ENCODE data around the gene NES.

The NES gene

DNA sequence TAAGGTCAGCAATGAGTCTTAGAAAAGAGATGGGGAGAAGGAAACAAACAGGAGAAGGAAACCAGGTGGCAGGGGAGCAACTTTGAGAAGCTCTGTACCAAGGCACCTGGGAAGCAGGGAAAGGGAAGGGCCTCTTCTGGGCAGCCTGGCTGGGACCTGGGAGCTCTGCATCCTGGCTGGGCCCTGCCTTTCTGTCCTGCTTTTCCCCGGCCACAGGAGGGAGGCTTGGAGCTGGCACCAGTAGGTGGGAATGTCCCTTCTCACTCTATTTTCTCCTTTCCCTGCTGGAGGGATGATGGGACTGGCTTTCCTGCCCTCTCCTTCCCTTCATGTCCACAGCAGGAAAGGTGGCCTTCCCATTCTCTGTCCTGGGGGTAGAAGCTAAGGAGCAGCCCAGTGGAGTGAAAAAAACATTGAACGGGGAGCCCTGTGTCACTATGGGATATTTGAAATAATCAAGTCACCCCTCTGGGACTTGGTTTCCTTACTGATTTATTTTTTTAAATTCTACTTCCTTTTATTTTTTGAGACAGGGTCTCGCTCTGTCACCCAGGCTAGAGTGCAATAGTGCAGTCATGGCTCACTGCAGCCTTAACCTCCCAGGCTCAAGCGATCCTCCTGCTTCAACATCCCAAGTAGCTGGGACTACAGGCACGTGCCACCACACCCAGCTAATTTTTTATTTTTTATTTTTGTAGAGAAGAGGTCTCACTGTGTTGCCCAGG lies 5.1 kb upstream of the NES start:
- no peak for DNase-seq (ENCODE audit: low read depth)

DNA sequence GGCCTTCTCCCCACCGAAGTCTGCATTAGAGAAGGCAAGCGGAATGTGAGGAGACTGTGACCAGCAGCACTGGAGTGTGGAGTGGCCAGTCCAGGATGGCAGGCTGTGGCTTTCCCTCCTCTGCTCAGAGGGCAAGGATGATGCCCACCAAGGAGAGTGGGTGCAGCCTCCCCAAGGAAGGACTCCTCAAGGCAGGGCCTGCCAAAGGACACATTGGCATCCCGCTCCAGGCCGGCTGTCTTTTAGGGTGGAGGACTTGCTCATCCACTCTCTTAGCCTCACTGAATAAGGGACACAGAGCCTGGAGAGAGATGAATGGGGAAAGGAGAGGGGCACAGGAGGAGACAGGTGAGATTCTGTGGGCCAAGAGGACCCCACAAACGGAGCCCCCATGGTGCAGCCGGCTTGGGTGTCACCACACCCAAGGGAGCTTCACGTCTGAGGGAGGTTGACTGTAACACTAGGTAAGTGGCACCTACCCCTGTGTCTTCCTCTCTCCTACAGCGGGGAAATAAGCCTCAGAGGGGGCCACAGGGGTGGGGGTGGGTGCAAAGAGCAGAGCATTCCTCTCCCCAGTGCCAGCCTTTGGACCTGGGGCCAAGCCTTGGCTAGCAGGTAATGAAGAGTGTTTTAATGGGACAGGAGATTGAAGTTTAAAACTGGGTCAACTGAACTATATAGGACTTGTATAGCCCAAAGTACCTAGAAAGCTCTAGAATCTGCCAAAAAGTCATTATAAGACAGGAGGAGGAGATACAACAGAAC lies 4.2 kb upstream of the NES start:
- DNase-seq (ENCODE audit: low read depth), result no peak

DNA sequence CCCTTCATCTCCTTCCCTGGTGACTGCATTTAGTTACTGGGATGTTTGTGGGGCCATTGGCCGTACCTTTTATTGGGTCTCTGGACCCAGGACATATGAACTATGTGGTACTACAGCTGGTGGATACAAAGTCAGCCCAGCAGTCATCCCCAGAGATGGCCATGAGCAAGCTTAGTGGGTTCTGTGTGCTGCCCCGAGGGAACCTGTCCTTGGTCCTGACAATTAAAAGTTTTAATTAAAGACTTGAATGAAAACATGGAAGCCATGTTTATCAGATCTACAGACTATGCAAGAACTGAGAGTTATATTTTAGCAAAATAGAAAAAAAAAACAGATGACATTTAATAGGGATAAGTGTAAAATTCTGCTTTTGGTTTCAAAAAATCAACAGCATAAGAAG lies 2.8 kb upstream of the NES start:
- DNase-seq (ENCODE audit: low read depth), result no peak

DNA sequence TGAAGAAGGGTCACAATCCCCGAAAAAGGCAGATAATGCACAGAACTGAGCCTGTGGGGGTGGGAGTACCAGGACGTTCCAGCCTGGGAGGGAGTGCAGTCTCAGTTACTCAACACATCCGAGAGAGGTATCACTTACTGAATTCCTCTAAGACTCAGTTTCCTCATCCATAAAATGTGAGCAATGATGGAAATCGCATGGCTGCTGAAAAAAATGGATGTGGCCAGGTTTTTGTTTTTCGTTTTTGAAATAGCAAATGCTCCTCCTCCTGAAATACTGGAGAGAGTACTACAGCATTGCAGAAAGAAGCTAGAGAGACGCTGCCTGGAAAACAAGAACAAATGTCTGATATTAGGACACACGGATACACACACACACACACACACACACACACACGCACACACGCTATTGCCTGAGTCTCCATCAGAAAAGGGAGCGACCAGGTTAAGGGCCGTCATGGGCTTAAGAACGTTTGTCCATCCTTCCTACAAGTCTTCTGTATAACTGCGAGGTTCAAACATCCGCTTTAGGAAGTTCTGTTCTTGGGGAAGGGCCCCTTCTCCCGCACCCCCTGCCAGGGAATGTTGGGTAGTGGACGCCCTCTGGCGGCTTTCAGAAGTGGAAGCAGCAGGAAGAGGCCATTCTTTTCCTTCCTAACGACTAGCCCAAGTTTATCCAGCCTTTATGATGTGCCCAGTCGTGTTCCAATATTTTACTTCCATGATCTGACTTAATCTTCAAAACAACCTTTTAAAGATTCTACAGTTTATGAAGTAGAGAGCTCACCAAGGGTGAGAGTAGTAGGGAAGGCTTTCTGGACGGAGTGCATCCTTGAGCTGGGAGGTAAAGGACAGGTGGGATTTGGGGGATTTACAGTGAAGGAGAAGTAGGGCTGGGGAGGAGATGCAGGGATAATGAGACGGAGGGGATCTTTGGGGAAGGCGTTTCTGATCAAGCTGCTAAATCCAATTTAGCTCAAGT lies 699 bp upstream of the NES start:
- no peak for DNase-seq (ENCODE audit: low read depth)

DNA sequence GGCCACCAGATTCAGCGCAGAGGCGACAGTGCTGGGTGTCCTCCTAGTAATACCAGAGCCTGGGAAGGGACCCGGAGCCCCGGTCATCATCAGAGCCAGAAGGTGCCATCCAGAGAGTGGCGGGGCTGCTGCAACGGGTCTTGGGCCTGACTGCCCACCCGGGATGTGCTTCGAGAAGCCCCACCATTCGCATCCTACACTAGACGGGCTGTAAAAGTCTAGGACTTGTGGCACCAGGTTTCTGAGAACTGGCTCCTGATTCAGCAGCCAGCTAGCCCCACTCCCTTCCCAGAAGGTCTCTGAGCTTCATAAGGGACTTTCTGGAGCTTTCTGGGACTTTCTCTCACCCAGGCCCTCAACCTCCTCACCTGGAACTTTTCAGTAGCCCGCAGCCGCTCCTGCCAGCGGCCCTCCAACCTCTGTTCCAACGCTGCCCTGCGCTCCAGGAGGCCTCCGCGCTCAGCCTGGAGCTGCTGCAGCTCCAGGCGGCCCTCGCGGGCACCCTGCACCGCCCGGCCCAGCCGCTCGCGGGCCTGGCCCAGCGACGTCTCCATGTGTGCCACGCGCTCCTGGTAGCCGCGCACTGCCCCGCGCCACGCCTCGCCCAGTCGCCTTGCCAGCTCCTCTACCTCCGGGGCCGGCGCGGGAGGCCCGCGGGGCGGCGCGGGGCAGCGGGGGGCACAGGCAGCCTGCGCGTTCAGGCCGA lies 940 bp downstream of the NES start:
- no peak for DNase-seq (ENCODE audit: low read depth)

DNA sequence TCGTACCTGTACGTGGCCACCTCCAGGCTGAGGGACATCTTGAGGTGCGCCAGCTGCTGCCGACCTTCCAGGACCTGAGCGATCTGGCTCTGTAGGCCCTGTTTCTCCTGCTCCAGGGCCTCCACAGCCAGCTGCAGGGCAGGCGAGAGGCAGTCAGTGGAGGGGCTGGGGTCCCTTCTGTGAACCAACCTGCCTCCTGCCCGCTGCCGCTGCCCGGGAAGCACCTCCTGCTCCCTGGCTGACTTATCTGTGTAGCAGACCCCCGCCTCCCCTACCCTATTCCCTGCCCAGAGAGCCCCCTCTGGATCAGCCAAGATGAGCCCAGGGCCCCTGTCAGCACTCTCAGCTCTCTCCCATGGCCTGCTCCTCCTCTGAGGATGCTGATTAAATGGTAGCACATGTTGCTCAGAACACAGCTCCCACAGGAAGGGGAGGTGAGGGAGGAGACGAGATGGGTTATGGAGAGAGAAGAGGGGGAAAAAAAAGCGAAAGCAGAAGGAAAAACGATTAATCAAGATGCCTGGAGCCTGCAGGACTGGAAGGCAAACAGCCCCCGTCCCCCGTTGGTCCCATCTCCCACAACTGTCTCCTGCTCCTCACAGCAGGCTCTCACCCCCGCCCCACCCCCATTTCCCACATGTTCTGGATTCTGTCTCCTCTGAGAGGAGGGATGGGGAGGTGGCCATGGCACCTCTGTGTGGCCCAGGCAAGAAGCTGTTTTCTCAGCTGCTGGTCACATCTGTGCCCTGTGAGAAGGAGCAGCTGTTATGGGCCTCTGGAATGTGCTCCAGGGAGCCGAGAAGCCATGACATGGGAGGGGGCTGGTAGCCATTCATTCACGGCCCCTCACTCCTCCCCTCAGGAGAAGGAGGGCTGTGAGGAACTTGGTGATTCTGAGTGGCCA lies 1.7 kb downstream of the NES start:
- DNase-seq (ENCODE audit: low read depth), result no peak

DNA sequence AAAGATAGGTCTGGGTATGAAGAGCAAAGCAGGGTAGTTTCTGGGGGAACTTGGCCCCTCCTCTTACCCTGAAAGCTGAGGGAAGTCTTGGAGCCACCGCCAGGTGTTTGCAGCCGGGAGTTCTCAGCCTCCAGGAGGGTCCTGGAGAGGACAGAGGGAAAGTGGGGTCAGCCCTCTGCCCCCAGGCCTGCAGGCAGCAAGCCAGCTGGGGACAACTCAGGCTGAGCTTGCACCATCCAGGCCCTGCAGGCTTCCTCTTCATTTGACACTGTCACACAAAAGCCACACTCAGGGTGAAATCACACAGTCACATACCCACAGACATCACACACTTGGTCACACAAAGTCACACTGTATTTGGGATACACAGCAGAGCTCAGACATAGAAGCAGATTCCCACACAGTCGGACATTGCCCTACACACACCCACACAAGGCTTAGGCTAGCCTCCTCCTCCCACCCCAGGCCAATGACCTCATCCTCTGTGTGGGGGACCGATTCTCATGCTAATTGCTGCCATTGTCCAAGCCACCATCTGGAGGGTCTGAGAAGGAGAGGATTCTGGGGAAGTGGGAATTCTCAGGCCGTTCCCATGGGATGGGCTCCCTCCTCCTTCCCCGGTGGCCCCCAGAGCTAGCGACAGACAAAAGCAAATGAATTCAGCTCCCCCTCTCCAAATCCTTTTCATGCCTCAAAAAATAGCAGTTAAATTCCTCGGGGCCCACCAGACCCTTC lies 3.7 kb downstream of the NES start:
- no peak for DNase-seq (ENCODE audit: low read depth)

DNA sequence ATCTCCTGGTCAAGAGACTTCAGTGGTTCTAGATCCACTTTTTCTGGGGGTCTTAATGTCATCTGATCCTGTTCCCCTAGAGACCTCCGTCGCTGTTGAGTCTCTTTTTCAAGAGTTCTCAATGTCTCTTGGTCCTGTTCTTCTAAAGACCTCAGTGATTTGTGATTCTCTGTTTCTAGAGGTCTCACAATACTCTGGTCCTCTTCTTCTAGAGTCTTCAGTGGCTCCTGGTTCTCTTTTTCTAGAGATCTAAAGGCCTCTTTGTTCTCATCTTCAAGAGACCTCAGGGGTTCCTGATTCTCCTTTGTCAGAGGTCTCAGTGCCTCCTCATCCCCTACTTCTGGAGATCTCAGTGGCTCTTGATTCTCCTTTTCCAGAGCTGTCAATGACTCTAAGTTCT lies 5.4 kb downstream of the NES start:
- DNase-seq (ENCODE audit: low read depth), result no peak

DNA sequence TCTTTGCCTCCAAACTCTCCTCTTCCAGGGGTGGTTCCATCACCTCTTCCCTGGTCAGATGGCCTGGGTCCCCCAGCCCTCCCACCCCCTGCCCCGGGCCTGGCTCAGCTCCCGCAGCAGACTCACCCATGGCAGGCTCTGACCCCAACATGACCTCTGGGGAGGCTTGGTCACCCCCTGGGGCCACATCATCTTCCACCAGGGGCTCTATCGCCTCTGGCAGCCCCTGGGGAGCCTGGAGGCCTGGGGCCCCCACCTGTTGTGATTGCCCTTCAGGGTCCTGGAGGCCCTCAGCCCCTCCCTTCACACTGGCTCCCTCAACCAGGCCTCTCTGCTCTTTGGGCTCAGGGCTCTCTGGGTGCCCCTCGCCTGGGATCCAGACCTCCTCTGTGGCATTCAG lies 6.4 kb downstream of the NES start:
- DNase-seq (ENCODE audit: low read depth), result no peak

DNA sequence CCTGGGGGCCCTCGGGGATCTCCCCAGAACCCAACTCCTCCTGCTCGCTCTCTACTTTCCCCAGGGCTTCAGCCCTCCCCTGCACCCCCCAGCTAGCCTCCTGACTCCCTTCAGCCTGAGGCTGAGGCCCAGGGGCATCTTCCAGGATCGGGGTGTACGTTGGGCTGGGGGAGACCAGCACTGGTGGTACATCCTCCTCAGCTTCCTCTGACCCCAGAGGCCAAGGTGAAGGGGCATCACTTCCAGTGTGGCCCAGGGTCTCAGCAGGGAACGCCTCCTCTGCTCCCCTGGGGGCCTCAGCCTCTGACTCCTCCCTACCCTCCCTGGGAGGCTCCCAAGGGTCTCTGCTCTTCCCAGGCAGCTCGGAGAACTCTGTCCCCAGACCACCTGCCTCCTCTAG lies 6.8 kb downstream of the NES start:
- DNase-seq (ENCODE audit: low read depth), result no peak

DNA sequence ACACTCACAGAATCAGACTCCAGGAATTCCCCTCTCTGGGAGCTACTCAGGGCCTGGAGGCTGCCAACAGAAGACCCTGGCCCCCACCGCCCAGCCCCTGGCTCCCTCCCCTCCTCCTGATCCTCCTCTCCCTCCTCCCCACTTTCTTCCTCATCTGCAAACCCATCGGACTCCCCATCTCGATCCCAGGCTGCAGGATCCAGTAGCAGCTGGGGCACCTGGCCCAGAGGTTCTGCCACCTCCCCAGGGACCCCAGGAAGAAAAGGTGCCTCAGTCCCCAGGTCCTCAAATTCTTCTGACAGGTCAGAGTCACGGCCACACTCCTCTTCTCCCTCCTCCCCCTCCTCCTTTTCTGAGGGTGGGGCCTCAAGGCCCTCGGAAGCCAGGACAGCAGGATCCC lies 7.4 kb downstream of the NES start:
- no peak for DNase-seq (ENCODE audit: low read depth)

DNA sequence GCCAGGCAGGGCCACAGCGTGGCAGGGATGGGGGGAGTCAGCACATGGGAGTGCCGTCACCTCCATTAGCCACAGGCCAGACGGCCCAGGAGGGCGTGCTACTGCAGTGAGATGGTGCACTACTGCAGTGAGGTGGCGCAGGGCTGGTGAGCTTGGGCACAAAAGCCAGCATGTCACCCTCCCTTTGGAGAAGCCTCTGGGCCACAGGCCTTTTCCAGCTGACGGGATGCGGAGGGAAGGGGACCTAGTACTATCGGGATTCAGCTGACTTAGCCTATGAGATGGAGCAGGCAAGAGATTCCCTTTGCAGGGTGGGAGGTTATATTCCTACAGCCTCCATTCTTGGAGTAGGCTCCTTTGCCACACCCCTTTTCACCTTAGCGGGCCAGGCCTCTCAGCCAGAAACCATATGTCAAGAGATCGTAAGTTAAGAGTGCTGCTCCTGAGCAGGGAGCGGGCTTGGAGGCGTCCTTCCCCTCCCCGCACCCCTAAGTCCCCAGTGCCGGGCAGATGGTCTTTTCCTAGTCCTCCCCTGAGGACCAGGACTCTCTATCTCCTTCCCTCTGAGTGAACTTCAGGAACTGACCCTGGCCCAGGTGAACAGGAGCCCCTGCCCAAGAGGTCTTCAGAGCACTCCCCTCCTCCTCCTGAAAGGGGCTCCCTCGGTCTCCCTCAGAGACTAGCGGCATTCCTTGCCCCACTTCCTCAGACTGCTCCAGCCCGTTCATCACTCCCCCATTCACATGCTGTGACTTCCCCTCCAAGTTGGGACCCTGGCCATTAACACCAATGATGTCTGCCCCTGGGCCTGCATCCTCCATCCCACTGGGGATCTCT lies 8.2 kb downstream of the NES start:
- DNase-seq (ENCODE audit: low read depth), result no peak

DNA sequence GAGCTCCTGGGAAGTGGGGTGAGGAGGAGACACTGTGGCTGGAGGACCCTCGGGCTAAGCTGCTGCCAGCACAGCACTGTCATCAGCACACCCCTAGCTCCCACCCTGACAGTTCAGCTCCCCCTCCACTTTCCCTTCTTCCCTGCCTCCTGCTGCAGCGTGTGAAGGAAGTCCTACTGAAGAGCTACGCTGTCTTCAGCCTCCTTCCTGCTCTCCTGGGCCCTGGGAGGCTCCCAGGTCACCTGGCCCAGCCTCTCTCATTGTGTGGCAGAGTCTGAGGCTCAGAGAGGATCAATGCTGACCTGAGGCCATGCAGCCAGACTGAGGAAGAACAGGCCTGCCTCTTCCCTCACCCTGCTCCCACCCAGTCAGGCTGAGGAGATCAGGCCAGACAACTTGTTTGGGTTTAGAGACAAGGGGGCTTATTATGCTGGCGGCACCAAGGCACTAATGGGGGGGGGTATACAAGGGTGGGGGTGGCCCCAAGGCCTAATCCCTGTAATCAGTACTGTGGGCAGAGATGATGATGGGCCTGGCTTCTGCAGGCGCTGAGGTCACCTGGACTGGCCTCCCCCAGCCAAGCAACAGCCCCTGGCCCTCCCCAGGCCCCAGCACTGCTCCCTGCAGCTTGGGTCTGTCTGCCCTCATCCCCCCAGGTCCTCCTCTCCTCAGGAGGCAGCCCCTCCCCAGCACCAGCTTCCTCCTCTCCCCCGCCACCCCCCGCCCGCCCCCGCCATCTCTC lies 9.1 kb downstream of the NES start:
- DNase-seq (ENCODE audit: low read depth), result no peak

DNA sequence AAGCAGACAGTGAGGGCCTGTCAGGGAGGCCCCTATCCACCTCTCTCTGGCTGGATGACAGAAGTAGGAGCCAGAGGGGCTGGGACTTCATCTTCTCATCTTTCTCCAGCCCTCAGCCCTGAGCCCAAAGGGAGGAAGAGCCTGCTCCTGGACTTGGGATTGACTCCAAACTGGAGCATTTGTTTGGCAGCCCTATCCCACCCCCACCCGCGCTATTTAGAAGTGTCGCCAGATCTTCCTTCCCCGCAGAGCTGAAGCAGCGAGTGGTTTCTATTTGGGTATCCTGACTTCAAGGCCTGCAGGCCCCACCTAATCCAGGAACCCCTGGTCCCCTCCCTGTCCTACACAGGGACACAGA lies 9.6 kb downstream of the NES start:
- no peak for DNase-seq (ENCODE audit: low read depth)

DNA sequence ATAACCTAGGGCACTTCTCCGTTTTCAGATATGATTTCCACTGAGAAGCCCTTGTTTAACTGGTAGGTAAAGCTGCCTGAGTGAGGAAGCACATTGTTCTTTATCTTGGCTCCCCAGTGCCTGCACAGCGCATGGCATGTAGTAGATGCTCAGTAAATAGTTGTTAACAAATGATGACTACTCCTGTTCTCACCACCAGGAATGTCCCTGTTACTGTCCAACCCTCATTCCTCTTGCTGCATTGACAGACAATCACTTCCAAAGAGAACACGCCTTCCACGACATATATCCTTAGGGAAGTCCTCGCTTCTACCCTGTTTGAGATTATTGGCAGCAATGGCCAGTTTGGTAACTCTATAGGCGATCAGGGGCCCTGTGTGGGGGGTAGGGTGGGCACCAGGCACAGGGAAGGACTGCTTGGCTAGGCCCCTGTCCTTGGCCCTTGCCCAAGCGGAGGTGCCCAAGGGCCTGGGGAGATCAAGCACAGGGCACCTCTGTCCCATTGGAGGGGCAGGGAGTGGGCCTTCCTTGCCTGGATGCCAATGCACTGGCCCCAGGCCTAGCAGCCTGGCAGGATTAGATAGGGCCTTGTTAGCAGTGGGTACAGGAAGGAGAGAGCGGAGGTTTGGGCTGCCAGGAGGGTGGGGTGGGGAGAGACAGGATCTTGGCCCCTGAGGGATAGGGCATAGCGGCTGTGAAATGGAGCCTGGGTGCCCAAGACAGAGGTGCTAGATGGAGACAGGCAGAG lies 10.2 kb downstream of the NES start:
- no peak for DNase-seq (ENCODE audit: low read depth)

DNA sequence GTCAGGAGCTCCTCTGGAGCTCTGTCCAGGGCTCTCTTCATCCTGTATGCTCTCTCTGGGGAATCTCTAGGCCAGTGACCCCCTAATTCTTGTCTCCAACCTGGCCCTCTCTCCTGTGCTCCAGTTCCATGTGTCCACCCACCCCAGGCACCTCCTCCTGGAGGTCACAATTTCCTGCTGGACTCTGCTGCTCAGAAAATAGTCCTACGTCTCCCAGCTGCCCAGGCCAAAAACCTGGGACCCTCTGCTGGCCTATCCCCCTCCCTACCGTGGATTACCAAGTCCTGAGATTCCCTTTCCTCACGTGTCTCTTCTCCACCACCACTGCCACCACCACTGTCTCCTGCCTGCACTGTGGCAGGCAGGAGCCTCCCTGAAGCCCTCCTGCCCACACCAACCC lies 11.7 kb downstream of the NES start:
- no peak for DNase-seq (ENCODE audit: low read depth)

DNA sequence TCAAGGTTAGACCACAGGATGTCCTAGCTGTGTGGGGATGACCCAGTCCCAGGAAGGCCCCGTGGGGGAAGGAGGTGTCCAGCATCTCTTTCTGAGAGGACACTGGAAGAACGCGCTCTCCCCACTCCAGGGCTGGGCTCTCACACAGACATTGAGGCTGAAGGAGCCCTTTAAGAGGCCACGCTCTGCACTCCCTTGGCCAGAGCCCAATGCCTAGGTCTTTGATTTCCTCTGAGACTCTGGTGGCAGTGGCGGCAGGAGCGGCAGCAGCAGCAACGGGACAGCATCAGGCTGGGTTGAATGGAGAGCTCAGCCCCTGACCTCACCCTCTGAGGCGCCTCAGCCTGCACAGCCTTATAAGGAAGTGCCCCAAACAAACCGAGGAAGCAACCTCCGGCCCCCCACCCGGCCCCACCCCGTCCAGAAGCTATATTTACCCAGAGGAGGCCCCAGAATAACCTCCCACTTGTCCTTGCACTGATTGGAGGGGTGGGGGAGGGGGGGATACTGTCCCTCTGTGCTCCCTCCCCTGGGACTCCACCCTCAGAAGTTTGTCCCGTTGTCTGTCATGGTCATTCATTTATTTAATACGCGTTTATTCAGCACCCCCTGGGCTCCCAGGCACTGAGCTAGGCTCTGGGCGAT lies 12.3 kb downstream of the NES start:
- no peak for DNase-seq (ENCODE audit: low read depth)

Measured in T follicular helper cell (primary cell).